Fibroblast of skin of right quadriceps (primary cell): Measurements from ENCODE around the gene PDIA6.

Source experiments
- DNase-seq: peaks from one replicate; pipeline ENCODE4 v3.0.0-alpha.2; 2013

PDIA6 gene

DNA sequence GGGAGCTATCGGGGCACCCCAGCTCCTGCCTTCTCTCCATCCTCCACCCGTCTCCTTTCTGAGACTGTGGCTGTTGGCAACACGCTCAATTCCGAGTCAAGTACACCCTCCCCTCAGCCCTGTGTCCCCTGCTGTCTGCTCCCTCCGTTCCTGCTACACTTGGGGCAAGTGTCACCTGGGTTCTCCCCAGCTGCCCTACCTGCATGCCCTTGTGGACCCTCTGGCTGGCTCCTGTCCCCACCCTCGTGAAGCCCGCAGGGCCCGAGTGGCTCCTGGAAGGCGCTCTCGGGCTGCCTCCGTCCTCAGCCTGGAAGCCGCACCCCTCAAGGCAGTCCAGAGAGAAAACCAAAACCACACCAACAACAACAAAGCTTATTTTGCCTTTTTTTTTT, 33.9 kb downstream of the PDIA6 start:
- no peak for DNase-seq

DNA sequence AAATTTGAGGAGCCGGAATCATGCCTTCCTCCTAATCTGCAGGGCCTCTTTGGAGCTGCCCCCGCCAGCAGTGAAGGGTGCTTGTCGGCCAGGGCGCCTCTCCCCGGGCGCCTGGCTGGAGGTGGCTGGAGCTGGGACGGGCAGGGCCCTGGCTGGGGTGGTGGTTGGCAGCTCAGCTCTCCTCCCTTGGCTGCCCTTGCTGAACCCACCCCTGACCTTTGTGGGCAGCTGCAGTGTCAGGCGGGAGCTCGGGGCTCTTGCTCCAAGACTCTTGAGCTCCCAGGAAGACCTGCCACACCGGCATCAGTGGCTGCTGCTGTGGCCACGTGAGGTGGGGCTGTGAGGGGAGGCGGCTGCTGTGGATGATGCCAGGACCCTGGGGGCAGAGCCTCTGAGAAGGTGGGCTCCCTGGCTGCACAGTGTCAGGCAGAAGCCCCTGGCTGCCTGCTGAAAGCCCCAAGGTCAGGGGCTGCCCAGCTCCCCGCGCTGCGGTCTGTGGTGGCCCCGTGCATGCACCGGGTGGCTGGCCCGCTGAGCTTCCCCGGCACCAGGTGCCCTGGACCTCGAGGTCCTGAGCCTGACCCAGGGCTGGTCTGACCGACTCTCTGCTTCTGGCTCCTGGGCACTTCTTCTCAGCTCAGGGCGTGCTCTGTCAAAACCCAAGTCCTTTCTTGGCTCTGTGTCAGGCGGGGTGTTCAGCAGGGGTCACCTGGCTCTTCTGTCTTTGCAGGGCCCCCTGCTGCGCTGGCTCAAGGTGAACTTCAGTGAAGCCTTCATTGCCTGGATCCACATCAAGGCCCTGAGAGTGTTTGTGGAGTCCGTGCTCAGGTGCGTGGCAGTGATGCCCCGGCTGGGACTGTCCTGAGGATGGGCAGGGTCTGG, 34.5 kb downstream of the PDIA6 start:
- no peak for DNase-seq

DNA sequence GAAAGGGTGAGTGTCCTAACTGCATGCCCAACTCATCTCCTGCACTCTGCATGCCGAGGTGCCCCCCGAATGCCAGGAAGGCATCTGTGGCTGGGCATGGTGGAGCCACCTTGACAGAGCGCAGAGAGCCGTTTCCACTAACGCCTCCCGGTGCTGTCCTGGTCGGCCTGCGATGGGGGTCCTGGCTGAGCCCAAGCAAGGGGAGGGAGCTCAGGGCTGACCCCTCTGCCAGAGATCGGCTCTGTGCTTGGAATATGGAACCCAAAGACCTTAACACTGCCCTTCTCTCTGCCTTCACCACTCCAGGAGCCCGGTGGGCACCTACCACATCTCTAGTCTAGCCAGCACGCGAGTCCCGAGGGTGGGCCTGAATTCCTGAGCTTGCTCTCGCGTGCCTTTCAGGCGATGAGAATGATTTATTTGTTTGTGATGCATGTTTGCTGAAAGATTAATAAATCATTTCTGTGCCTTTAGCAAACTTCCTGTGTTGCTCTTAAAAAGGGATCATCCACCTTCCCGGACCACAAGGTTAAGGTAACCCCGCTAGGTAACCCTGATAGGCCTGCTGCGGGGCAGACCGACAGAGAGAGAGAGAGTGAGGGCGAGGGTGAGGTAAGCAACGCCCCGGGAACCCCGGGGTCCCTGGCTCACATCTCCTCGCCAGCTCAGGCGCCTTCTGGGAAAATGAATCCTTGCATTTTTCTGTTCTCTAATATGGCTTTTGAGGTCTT, 35.3 kb downstream of the PDIA6 start:
- no peak for DNase-seq

DNA sequence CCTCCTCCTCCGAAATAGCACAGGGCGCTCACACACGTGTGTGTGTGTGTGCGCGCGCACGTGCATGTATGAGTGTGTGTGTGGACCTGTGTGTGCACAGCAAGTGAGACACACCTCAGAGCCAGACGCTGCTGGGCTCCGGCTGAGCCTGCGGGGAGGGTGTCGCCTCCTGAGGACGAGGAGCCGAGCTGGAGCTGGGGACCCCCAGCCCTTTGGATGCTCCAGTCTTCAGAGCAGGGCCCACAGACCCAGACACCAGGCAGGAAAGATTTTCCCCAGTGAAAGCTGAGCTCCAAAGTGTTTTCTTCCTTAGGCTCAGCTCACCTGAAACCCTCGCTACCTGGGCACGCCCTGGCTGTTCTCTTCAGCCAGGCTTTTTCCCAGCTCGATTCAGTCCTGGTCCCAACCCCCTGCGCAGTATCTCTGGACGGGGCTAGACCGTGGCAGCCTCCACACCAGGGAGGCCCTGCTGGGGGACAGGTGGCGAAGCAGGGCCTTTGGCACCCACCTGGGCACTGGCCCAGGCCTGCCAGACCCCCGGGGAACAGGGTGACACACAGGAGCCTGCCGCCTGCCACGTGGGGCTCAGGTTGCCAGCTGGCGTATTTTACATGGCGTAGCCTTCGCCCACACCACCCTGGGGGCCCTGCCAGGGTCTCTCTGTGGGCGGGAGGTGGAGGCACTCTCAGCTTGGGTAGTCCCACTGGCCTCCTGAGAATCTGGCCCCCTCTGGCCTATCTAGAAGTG, 36.2 kb downstream of the PDIA6 start:
- no peak for DNase-seq

DNA sequence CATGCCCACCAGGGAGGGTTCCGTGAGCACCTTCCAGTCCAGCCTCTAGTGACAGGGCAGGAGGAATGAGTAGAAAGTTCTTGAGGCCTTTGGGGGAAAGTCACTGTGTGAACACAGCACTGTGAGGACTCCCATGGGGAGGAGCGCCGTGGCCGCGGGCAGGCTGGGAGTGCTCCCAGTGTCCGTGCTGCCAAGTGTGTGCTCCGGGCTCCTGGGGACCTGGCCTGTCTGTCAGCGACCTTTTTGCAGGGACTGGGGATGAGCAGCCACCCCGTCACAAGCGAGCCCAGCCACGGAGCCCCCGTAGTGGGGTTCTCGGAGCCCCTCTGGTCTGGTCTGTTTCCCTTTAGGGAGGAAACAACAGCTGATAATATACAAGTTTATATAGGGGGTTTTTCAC, 36.8 kb downstream of the PDIA6 start:
- no peak for DNase-seq

DNA sequence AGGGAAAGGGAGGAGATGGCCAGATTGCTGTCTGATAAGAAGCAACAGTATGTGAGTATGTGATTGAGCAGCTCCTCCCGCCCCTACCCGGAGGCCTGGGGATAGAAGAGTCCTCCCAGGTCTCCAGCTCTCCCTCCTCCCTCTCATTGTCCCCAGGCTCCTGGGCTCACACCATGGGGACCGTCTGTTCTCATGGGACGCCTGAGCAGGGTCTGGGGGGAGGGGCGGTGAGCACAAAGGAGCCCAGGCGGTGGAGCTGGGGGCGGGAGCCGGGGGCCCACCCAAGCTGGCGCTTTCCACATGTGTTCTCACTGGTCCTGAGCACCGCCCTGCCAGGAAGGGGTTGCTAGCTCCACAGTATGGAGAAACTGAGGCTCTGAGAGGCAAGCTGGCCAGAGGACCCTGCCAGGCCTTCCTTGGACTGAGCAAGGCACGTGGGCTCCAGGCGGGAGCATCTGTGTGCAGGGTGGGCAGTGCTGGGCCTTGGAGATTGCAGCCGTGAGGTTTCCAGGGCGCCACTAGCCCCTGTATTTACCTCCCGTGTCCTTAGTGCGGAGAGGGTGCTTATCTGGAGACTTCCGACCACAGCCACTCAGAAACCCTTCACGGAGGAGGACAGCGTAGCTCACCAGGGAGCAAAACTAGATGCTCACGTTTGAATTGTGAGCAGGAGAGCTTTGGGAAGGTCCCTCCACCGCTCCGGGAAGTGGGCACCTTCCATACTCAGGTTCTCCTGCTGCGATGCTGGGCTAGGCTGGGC, 37.4 kb downstream of the PDIA6 start:
- no peak for DNase-seq

DNA sequence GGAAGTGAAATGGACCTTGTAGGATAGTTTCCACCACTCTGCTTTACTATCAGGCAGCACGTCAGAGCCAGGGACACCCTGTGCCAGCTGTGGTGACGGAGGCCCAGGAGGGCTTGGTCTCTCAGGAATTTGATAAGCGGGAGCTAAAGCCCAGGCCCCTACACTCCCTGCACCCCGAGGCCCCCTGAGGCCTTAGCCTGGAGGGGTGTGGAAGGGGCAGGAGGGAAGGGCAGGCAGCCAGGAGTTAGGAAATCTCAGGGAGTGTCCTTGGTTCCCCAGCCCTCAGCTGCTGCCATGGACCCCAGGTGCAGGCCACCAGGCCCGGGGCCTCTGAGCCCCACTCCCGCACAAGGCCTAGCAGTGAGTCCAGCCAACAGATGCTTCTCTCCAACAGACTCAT, 38.2 kb downstream of the PDIA6 start:
- no peak for DNase-seq

DNA sequence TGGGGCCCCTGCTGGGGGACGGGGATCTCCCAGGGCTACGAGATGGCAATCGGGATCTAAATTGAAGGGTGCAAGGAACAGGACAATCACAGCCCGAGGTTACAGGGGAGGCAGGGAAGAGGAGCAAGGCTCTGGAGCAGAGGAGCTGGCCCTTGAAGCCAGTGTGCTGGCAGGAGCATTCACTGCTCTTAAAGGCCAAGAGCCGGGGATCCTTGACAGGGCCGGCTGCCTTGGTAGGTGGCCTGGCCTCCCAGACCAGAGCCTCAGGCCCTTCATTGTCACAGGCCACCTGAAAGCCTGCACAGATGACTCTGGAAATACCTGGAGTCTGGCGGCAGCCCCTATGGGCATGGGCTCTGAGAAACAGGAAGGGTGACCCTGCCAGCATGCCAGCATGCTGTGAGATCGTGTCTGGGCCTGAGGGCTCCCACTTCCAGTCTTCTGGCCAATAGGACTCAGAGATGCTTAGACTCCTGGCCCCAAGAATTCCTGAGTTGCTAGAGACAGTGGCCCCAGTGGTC, 38.7 kb downstream of the PDIA6 start:
- DNase-seq = no peak

DNA sequence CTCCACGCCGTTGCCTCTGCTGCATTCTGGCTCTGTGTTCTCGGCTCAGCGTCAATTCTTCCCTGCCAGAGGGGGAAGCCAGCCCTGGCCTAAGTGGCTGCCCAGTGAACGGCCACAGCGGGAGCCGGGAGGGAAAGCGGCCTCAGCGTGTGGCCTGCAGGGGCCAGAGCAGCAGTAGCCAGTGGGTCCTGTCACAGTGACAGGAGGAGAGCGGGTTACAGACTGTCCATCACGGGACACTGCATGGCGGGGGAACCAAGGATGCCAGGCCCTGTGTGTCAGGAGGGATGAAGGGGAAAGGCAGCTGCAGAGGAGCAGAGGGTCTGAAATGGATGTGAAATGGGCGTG, 39.7 kb downstream of the PDIA6 start:
- DNase-seq = no peak

DNA sequence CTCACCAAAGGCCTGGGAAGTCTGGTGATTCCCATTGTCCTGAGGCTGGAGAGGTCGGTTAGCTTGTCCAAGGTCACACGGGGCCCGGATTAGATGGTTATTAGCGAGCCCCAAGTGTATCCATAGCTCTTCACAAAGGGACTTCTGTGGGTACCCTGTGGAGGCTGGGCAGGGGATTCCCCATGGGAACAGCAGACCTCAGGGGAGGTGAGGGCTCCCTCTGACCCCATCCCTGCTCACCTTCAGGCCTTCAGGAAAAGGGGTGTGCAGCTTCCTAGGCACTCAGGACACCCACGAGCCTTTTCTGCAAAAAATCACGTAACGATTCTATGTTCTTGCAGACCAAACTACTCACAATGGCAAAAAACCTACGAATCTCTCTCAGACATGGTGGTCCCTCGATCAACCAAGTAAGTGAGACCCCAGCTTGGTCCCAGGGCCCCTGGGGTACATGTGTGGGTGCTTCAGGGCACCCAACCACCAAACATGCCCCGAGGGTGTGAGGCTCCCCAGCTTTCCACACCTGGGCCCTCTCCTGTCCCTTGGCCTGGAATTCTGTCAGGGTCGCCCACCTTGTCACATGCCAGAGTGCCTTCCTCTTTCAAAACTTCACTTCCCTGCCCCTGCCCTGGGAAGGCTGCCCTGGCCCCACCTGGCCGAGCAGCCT, 40.3 kb downstream of the PDIA6 start:
- DNase-seq = no peak

DNA sequence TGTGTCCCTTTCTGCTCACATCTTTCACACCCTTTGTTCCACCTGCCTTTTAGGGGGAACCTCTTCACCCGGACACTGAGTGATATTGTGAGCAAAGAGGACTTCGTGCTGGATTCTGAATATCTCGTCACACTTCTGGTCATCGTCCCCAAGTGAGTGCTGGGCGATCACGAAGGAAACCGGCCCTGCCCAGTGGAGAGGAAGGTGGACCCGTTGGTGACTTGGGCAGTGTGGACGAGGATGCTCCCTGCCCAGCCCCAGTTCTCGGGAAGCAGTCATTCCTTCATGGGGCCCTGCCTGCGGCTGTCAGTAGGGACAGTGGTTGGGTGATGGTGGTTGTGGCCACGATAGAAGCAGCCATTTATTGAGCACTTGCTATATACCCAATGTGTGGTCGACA, 40.8 kb downstream of the PDIA6 start:
- DNase-seq = no peak

DNA sequence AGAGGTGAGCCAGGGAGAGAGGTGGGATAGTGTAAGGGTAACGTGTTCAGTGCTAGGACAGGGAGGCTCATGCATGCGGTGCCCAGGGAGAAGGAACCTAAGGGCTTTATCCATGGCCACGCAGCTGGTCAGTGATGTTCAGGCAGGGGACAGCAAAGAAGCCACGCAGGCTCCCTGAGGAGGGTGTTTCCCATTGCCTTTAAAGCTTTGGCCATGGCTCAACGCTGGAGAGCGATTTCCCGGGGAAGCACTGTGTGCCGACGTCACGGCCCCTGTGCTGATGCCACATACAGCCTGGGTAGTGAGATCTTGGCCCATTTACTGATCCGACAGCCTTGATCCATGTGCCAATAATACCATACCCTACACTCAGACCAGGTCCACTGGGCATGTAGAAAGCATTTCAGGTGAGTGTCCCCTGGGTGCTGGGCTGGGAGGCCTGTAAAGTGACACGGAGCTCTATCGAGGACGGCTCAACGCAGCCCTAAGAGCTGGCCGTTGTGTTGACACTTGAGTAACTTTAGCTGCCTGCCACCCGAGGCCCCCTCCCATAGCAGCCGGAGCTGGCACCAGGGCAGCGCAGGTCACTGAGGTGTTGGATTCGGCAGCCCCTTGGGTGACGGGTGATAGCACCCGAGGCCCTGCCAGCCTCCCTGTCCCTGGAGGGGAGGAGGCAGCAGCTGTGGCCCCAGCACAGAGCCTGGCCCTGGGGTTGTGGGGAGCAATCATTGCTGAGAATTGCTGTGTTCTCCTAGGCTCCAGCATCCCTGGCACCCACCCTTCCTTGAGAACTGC, 41.4 kb downstream of the PDIA6 start:
- DNase-seq = no peak

DNA sequence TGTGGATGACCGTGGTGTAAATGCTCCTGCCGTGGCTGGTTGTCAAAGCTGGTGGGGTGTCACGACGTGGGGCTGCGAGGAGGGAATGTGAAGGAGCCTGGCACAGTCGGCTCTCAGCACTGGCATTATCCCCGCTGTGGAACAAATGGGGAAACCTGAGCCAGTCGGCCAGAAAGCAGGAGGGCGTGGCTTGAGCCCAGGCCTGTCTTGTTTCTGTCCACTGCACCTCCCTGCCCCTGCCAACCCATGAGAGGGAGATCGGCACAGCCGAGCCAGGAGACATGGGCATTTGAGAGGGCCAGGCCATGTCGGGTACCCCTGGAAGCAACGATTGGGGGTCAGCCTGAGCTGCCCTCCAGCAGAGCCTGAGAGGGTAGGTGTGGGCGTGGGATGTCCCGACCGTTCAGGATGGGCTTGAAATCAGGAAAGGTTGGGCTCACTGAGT, 44.5 kb downstream of the PDIA6 start:
- no peak for DNase-seq

DNA sequence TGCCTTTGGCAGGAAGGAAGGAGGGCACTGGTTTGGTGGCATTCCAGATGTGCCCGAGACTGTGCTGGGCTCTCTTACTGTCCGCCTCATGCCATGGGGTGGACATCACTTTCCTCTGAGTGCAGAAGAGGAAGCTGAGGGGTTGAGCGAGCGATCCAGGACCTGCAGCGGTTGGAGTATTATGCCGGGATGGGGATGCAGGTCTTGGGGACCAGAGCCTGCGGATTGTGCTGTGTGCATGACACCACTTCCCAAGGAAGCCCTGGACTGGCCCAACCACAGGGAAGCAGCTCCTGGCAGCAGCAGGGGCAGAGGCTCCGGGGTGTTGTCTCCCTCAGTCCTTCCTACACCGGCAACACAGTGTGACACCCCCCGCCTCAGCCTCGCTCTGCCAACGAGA, 46.7 kb downstream of the PDIA6 start:
- DNase-seq = no peak

DNA sequence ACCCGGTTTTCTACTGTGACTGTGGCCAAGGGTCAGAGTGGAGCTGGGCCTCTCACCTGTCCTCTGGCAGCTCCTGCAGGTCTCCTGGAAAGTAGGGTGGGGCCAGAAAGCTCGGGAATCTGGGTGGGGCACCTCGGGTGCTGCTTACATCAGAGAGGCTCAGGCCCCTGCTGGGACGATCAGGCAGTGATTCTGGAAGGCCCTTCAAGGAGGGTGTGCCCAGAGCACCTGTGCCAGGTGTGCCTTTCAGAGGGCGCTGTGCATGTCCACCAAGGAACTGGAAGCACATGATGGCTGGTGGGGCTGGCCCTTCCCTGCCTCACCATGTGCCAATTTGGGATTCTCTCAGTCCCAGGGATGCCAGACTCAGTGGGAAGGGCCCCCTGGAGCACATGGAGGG, 47.1 kb downstream of the PDIA6 start:
- DNase-seq = no peak

DNA sequence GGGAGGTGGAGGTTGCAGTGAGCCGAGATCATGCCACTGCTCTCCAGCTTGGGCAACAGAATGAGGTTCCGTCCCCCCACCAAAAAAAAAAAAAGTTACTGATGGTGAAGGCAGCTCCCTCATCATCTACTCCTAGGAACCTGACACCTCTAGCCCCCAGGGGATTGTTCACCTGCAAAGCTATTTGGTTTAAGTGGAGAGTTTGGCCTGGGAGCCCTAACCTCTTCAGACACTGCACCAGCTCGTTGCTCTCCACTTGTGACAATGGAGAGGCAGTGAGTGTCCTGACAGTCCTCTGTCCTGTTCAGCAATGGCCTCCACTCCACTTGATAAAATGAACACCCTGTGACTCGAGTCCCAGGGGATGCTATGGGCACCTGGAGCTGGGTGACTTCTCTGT, 47.7 kb downstream of the PDIA6 start:
- no peak for DNase-seq

DNA sequence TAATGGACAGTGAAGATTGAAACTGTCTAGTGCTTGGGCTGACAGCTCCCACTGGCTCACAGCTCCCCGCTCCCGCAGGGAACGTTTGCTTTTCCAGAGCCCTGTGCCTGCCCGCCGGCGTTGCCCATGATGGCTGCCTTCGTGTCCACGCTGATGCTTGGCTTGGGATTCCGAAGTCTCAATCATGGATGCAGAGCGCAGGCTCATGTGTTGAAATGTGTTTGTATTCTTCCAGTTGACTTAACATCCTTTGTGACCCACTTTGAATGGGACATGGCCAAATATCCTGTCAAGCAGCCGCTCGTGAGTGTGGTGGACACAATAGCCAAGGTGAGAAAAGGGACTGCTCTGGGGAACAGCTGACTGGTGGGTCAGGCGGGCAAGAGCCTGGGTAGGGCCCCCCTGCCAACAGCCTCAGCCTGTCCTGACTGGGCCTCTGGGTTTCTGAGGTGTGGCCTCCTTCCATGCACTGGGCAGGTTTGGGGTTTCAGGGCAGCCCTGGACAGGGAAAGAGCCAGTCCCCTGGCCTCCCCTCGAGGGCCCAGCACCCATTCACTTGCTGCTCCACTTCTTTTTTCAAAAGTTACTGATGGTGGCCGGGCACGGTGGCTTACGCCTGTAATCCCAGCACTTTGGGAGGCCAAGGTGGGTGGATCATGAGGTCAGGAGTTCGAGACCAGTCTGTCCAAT, 48.3 kb downstream of the PDIA6 start:
- DNase-seq = no peak

DNA sequence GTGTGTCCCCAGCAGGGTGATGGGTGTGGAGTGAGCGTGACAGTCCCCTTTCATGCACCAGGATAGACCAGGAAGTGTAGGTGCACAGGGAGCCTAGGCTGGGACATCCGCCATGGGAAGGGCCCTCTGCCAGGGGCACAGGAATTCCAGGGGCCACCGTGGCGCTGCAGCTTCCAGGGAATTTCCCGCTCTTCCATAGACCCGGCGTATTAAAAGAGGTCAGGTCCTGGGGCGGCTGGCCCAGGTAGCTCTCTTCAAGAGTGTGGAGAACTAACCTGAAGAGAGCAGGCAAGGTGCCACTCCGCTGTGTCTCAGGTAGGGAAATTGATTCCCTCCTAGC, 49.2 kb downstream of the PDIA6 start:
- DNase-seq = no peak

DNA sequence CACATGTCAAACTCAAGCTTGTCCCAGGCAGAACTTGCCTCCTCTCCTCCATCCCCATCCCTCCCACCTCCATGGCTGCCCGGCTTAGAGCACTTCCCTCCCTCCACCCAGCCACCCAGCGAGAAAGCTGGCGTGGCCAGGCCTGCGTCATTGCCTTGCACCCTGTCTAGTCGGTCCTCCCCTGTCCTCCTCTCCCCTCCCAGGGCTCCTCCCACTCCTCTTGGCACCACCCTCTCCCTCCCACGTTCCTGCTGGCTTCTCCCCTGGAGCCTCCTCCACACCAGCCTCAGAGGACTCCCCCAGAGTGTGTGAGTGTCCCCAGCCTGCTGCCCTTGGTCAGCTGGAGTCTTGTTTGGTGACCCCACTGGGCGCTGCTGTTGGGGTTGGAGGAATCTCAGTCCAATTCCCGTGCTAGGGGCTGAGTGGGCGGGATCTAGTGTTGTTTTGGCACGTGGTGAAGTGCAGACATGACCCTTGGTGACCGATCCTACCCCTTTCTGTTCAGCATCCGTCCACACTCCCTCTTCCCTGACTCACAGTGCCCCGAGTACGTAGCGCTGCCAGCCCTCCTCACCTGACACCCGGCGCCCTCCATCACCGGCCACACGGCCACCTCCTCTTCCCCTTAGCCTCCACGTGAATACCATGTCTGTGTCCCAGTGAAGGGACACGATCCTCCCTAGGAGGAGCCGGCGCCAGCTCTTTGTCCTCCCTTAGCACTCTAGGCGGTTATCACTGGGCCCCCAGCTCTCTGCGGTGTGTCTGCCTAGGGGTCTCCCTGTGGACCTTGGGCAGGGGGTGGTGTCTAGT, 49.7 kb downstream of the PDIA6 start:
- DNase-seq = no peak

DNA sequence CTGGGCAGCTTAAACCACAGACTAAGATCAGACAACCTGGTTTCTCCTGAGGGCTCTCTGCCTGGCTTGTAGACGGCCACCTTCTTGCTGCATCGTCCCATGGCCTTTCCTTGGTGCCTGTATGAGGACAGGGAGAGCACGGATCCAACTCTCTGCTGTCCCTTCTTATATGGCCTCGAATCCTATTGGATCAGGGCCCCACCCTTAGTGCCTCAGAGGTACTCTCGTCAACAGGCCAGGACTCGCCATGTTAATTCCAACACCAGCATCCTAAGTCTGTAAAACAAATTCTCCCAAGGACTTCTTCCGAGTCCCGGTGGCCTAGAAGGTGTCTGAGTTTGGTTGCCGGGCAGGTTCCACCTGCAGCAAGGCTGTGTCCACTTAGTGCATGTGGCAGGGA, 51.0 kb downstream of the PDIA6 start:
- DNase-seq = no peak
